ENCODE results near the gene RRP9.

GRCh38 chr3:51938780-51939425 lies 2.8 kb downstream of the RRP9 start:
- no peak for TF ChIP-seq CTCF (IDR thresholded peaks at IDR 0.05)
- no peak for TF ChIP-seq EZH2 (IDR thresholded peaks at IDR 0.05; ENCODE audit: borderline replicate concordance, insufficient read depth, low read depth, low read length, poor library complexity, severe bottlenecking)

Measured in B cell (primary cell).